Mesodermal cell (in vitro differentiated cells): ENCODE results near the gene DNAJC7.
"Not testable (repeated sequence)": the region's sequence is repeated elsewhere in the genome, so short reads cannot be mapped to it uniquely, and the experiment has no call there.

Experiments
- H3K27ac ChIP-seq: 2 replicates; pipeline ENCODE4 v1.7.0; 2013; ENCODE audit warnings: mild to moderate bottlenecking, low read depth, low read length, moderate library complexity; ENCODE audit not compliant: severe bottlenecking
- H3K36me3 ChIP-seq: 2 replicates; pipeline ENCODE4 v1.7.1; 2013; ENCODE audit warnings: mild to moderate bottlenecking, low read length, moderate library complexity; ENCODE audit not compliant: control insufficient read depth, insufficient read depth
- H3K4me1 ChIP-seq: one replicate; pipeline ENCODE4 v1.7.1; 2013; ENCODE audit warnings: mild to moderate bottlenecking, low read length; ENCODE audit not compliant: insufficient read depth, control insufficient read depth, poor library complexity, severe bottlenecking
- H3K4me3 ChIP-seq: 2 replicates; pipeline ENCODE4 v1.7.0; 2013; ENCODE audit warnings: low read length, control low read depth, mild to moderate bottlenecking; ENCODE audit not compliant: insufficient read depth, poor library complexity, severe bottlenecking; ENCODE audit errors: extremely low read depth
- H3K9me3 ChIP-seq: 2 replicates; pipeline ENCODE4 v1.7.1; 2013; ENCODE audit warnings: mild to moderate bottlenecking, low read length, moderate library complexity; ENCODE audit not compliant: control insufficient read depth
- WGBS, 2 experiments: methylation state at CpG; one replicate each; pipeline ENCODE4 v1.1.5; 2013; ENCODE audit warnings: missing lambda C conversion rate in 2 of 2; ENCODE audit not compliant: insufficient coverage in 2 of 2; 5-methylcytosine and 5-hydroxymethylcytosine counted together

The DNAJC7 gene

GRCh38 chr17:42025191-42025579 is 7.9 kb upstream of the DNAJC7 start:
- Histone ChIP-seq H3K4me3 (no peak overlapping the region), H3K27ac (peak overlapping the region; percentile 74), H3K4me1 (peaks cover 46% of the 10 kb centered on the region), H3K9me3 (no peaks in the 10 kb centered on the region), H3K36me3 (peaks cover 39% of the 10 kb centered on the region)
- WGBS, 2 experiments: 76 to 87% methylated on average over 6 of the region's 8 CpGs

- H3K4me1 ChIP-seq: peaks cover 46% of the 10 kb centered on the region
- peaks cover 39% of the 10 kb centered on the region for H3K36me3 ChIP-seq
- no peak overlapping the region for H3K4me3 ChIP-seq
- H3K27ac ChIP-seq: peak overlapping the region; percentile 74
- H3K9me3 ChIP-seq: no peaks in the 10 kb centered on the region
- 92 to 95% methylated on average over 10 to 12 of the region's 15 CpGs for WGBS, 2 experiments
Observed at GRCh38 chr17:42023524-42024349, 6.5 kb upstream of the DNAJC7 start.

GRCh38 chr17:42020845-42021244 is 3.6 kb upstream of the DNAJC7 start:
- H3K9me3 ChIP-seq, H3K27ac ChIP-seq: not testable (repeated sequence)
- 89 to 90% methylated on average over 6 to 7 of the region's 8 CpGs for WGBS, 2 experiments
- Histone ChIP-seq H3K36me3 (peaks cover 39% of the 10 kb centered on the region), H3K4me1 (peaks cover 32% of the 10 kb centered on the region), H3K4me3 (peak overlapping the region; percentile 97)

GRCh38 chr17:42019509-42020404 is 2.5 kb upstream of the DNAJC7 start, which contains the start of gene NKIRAS2:
Gene NKIRAS2, plus strand, starts transcription at chr17:42020090. Its CDS starts 1,488 bp downstream, at chr17:42021578.
- WGBS, 2 experiments: 9 to 12% methylated on average over 36 to 39 of the region's 49 CpGs
- H3K4me3 ChIP-seq: peak within 1 kb of the TSS; percentile 97
- H3K4me1 ChIP-seq: peaks cover 23% of the 10 kb centered on the region
- peaks cover 40% of the 10 kb centered on the region for H3K36me3 ChIP-seq
- H3K27ac ChIP-seq: peak within 1 kb of the TSS; percentile 58
- H3K9me3 ChIP-seq: no peaks in the 10 kb centered on the region

- 92 to 95% methylated on average over 2 of the region's 4 CpGs for WGBS, 2 experiments
- Histone ChIP-seq H3K36me3 (peaks cover 34% of the 10 kb centered on the region), H3K9me3 (no peaks in the 10 kb centered on the region), H3K27ac (no peak overlapping the region), H3K4me1 (peaks cover 16% of the 10 kb centered on the region), H3K4me3 (no peak overlapping the region)
Observed at GRCh38 chr17:42018988-42019387, 1.7 kb upstream of the DNAJC7 start.

DNA sequence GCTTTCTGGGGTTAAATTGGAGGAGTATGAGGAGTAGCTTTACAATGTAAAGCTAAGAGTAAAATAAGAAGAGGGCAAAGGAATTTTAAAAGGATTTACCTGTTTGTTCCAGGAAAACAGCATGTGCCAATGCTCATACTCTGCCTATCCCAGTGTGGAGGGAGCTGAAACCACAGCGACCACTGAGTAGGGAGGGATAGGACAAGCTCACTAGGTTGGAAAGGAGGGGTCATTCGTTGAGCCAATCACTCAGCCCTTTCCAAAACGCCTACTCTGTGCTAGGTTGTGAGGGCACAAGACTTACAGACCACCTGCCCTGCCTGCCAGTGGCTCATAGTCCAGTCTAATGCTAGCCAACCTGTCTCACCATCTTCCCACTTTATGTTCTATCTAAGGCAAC is 1.1 kb upstream of the DNAJC7 start:
- 48 to 51% methylated on average over 3 of the region's 3 CpGs for WGBS, 2 experiments
- Histone ChIP-seq H3K27ac (peak overlapping the region; percentile 93), H3K9me3 (no peaks in the 10 kb centered on the region), H3K4me1 (peaks cover 9% of the 10 kb centered on the region), H3K4me3 (peak overlapping the region; percentile 80), H3K36me3 (peaks cover 27% of the 10 kb centered on the region)

- 9 to 17% methylated on average over 9 to 11 of the region's 11 CpGs for WGBS, 2 experiments
- H3K4me3 ChIP-seq: peak overlapping the region; percentile 80
- no peaks in the 10 kb centered on the region for H3K9me3 ChIP-seq
- H3K27ac ChIP-seq: peak overlapping the region; percentile 93
- H3K36me3 ChIP-seq: peaks cover 22% of the 10 kb centered on the region
- peaks cover 8% of the 10 kb centered on the region for H3K4me1 ChIP-seq
Observed at GRCh38 chr17:42017866-42018200, 594 bp upstream of the DNAJC7 start.

DNA sequence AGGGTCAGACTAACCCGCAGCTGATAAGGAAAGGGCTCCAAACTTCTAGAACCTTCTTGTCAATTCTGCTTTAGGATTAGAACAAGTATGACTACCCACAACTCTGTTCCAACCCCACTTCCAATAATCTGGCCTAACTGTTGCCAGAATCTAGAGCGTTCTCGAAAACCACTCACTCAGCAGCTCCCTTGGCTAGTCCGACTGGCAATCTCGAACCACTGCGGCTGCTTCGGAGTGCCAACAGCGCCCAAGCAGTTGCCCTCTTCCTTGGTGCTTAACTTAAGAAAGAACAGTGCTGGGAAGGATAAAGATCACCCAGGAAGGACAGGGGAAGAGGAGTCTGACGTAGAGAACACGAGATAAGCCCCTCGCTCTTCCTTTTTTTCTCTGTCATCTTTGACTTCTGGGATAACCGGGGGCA is 818 bp downstream of the DNAJC7 start:
- H3K4me1 ChIP-seq: peaks cover 8% of the 10 kb centered on the region
- H3K36me3 ChIP-seq: peaks cover 16% of the 10 kb centered on the region
- peak overlapping the region; percentile 80 for H3K4me3 ChIP-seq
- WGBS, 2 experiments: 9 to 21% methylated on average over 7 to 10 of the region's 12 CpGs
- H3K27ac ChIP-seq: peak overlapping the region; percentile 93
- no peaks in the 10 kb centered on the region for H3K9me3 ChIP-seq

DNA sequence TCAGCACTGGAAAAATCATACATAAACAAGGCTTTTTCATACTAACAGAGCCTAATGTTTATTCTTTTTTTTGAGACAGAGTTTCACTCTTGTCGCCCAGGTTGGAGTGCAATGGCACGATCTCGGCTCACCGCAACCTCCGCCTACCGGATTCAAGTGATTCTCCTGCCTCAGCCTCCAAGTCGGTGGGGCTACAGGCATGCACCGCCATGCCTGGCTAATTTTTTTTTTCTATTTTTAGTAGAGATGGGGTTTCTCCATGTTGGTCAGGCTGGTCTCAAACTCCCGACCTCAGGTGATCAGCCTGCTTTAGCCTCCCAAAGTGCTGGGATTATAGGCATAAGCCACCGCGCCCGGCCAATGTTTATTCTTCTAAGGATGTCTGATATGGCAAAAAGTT is 3.5 kb downstream of the DNAJC7 start:
- WGBS, 2 experiments: 78 to 100% methylated on average over 6 to 8 of the region's 12 CpGs
- not testable (repeated sequence) for H3K27ac ChIP-seq, H3K4me1 ChIP-seq, H3K9me3 ChIP-seq, H3K4me3 ChIP-seq
- peaks cover 29% of the 10 kb centered on the region for H3K36me3 ChIP-seq

- WGBS, 2 experiments: 49 to 62% methylated on average over 2 to 4 of the region's 4 CpGs
- H3K4me1 ChIP-seq, H3K27ac ChIP-seq: not testable (repeated sequence)
Observed at GRCh38 chr17:42012363-42012762, 4.9 kb downstream of the DNAJC7 start.

More at GRCh38 chr17:42012363-42012762, 4.9 kb downstream of the DNAJC7 start:
- H3K4me3 ChIP-seq, H3K9me3 ChIP-seq: not testable (repeated sequence)
- peaks cover 32% of the 10 kb centered on the region for H3K36me3 ChIP-seq
